ENCODE measurements around the gene CLDN18.

The CLDN18 gene

GRCh38 chr3:138059261-138059660 is 49.3 kb downstream of the CLDN18 start:
- no peak for DNase-seq (ENCODE audit: low read depth, low spot score)

GRCh38 chr3:138060792-138061191 is 50.8 kb downstream of the CLDN18 start:
- no peak for DNase-seq (ENCODE audit: low read depth, low spot score)
- no peak overlapping the region for H3K27ac ChIP-seq

More at GRCh38 chr3:138059261-138059660, 49.3 kb downstream of the CLDN18 start:
- no peak overlapping the region for H3K27ac ChIP-seq

GRCh38 chr3:138062037-138062436 is 52.1 kb downstream of the CLDN18 start:
- H3K27ac ChIP-seq, result no peak overlapping the region

GRCh38 chr3:138062626-138063025 is 52.7 kb downstream of the CLDN18 start:
- no peak for DNase-seq (ENCODE audit: low read depth, low spot score)
- H3K27ac ChIP-seq, result no peak overlapping the region

More at GRCh38 chr3:138062037-138062436, 52.1 kb downstream of the CLDN18 start:
- DNase-seq (ENCODE audit: low read depth, low spot score), result no peak

GRCh38 chr3:138063416-138063815 is 53.5 kb downstream of the CLDN18 start:
- H3K27ac ChIP-seq, result no peak overlapping the region
- DNase-seq (ENCODE audit: low read depth, low spot score), result no peak

- no peak overlapping the region for H3K27ac ChIP-seq
- DNase-seq (ENCODE audit: low read depth, low spot score), result no peak
These were observed 56.0 kb downstream of the CLDN18 start for GRCh38 chr3:138065949-138066348.

- no peak overlapping the region for H3K27ac ChIP-seq
- DNase-seq (ENCODE audit: low read depth, low spot score), result no peak
These were observed 56.4 kb downstream of the CLDN18 start for GRCh38 chr3:138066383-138066782.

GRCh38 chr3:138066972-138067371 is 57.0 kb downstream of the CLDN18 start:
- DNase-seq (ENCODE audit: low read depth, low spot score), result no peak

GRCh38 chr3:138068046-138068445 is 58.1 kb downstream of the CLDN18 start:
- no peak for DNase-seq (ENCODE audit: low read depth, low spot score)

More at GRCh38 chr3:138066972-138067371, 57.0 kb downstream of the CLDN18 start:
- no peak overlapping the region for H3K27ac ChIP-seq

GRCh38 chr3:138068579-138069174 is 58.7 kb downstream of the CLDN18 start:
- no peak for DNase-seq (ENCODE audit: low read depth, low spot score)
- H3K27ac ChIP-seq, result no peak overlapping the region

More at GRCh38 chr3:138068046-138068445, 58.1 kb downstream of the CLDN18 start:
- H3K27ac ChIP-seq, result no peak overlapping the region

- H3K27ac ChIP-seq, result no peak overlapping the region
- DNase-seq (ENCODE audit: low read depth, low spot score), result no peak
These were observed 60.0 kb downstream of the CLDN18 start for GRCh38 chr3:138070006-138070405.

GRCh38 chr3:138072796-138073195 is 62.8 kb downstream of the CLDN18 start:
- no peak overlapping the region for H3K27ac ChIP-seq
- no peak for DNase-seq (ENCODE audit: low read depth, low spot score)

GRCh38 chr3:138078096-138078495 is 68.1 kb downstream of the CLDN18 start:
- peak; percentile 68 for DNase-seq (ENCODE audit: low read depth, low spot score)
- peak overlapping the region; percentile 60 for H3K27ac ChIP-seq

GRCh38 chr3:138078901-138079344 is 69.0 kb downstream of the CLDN18 start:
- peak; percentile 90 for DNase-seq (ENCODE audit: low read depth, low spot score)
- peak overlapping the region; percentile 60 for H3K27ac ChIP-seq

- no peak overlapping the region for H3K27ac ChIP-seq
- DNase-seq (ENCODE audit: low read depth, low spot score), result no peak
These were observed 69.9 kb downstream of the CLDN18 start for GRCh38 chr3:138079901-138080300.

- no peak for DNase-seq (ENCODE audit: low read depth, low spot score)
- H3K27ac ChIP-seq, result peak overlapping the region; percentile 45
These were observed 71.6 kb downstream of the CLDN18 start for GRCh38 chr3:138081371-138082084.

GRCh38 chr3:138082085-138082991 is 72.4 kb downstream of the CLDN18 start:
- peak overlapping the region; percentile 45 for H3K27ac ChIP-seq
- peak; percentile 92 for DNase-seq (ENCODE audit: low read depth, low spot score)

- H3K27ac ChIP-seq, result peak overlapping the region; percentile 45
- DNase-seq (ENCODE audit: low read depth, low spot score), result no peak
These were observed 73.0 kb downstream of the CLDN18 start for GRCh38 chr3:138082992-138083386.
